Measurements from ENCODE around the gene ZMYND8. TPM values are rescaled to one million over a fixed set of nuclear protein-coding genes. Genes with fewer than 3 reads are reported as not detected.

ZMYND8 gene
- total RNA-seq, 1 experiment from 2014 or later = 50.7 TPM

DNA sequence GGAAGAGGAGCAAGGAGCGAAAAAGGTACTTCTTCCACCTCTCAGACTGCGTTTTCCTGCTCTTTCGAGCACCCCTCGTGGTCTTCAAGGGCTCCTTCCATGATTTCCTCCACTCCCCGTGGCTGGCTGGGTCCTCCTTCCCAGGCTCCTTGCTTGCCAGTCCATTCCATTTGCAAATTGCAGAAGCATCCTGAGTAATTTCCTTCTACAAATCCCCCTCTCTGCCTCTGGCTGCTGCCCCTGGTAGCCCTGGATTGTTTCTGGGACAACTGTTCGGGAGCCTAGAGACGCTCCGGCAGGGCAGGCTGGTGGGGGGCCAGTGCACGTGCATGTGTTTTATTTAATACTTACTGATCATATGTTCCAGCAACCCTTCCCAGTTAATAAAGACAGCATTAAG is 173.1 kb downstream of the ZMYND8 start:
- ATAC-seq = no peak
- TF ChIP-seq TCF7L2 (IDR thresholded peaks at IDR 0.05; ENCODE audit: low read depth, low read length) (no peak), POLR2AphosphoS5 (IDR thresholded peaks at IDR 0.05; ENCODE audit: low read depth, low read length) (no peak), SIN3A (IDR thresholded peaks at IDR 0.05; ENCODE audit: borderline replicate concordance, insufficient read depth, low read depth, low read length) (no peak)
- TF ChIP-seq, protein P1, sequence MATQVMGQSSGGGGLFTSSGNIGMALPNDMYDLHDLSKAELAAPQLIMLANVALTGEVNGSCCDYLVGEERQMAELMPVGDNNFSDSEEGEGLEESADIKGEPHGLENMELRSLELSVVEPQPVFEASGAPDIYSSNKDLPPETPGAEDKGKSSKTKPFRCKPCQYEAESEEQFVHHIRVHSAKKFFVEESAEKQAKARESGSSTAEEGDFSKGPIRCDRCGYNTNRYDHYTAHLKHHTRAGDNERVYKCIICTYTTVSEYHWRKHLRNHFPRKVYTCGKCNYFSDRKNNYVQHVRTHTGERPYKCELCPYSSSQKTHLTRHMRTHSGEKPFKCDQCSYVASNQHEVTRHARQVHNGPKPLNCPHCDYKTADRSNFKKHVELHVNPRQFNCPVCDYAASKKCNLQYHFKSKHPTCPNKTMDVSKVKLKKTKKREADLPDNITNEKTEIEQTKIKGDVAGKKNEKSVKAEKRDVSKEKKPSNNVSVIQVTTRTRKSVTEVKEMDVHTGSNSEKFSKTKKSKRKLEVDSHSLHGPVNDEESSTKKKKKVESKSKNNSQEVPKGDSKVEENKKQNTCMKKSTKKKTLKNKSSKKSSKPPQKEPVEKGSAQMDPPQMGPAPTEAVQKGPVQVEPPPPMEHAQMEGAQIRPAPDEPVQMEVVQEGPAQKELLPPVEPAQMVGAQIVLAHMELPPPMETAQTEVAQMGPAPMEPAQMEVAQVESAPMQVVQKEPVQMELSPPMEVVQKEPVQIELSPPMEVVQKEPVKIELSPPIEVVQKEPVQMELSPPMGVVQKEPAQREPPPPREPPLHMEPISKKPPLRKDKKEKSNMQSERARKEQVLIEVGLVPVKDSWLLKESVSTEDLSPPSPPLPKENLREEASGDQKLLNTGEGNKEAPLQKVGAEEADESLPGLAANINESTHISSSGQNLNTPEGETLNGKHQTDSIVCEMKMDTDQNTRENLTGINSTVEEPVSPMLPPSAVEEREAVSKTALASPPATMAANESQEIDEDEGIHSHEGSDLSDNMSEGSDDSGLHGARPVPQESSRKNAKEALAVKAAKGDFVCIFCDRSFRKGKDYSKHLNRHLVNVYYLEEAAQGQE (IDR thresholded peaks at IDR 0.05; ENCODE audit: insufficient read depth in 1 of 2, low read depth in 2 of 2, low read length in 1 of 2) = no peak
- TF ChIP-seq, protein P2, sequence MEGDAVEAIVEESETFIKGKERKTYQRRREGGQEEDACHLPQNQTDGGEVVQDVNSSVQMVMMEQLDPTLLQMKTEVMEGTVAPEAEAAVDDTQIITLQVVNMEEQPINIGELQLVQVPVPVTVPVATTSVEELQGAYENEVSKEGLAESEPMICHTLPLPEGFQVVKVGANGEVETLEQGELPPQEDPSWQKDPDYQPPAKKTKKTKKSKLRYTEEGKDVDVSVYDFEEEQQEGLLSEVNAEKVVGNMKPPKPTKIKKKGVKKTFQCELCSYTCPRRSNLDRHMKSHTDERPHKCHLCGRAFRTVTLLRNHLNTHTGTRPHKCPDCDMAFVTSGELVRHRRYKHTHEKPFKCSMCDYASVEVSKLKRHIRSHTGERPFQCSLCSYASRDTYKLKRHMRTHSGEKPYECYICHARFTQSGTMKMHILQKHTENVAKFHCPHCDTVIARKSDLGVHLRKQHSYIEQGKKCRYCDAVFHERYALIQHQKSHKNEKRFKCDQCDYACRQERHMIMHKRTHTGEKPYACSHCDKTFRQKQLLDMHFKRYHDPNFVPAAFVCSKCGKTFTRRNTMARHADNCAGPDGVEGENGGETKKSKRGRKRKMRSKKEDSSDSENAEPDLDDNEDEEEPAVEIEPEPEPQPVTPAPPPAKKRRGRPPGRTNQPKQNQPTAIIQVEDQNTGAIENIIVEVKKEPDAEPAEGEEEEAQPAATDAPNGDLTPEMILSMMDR (IDR thresholded peaks at IDR 0.05) = no peak
- no TSS peak for BruUV-seq (replicated peaks)
- Histone ChIP-seq H3K4me1 (ENCODE audit: control insufficient read depth, insufficient read depth, low read length) (no peaks in the 10 kb centered on the region), H3K27me3 (ENCODE audit: control insufficient read depth, insufficient read depth, low read length) (no peaks in the 10 kb centered on the region), H3K27ac (ENCODE audit: low read length) (no peak overlapping the region), H3K36me3 (ENCODE audit: control insufficient read depth, insufficient read depth, low read length) (no peaks in the 10 kb centered on the region), H3K4me3 (ENCODE audit: low read depth in 2 of 2, low read length in 2 of 2) (no peak overlapping the region), H3K9me3 (ENCODE audit: control insufficient read depth, insufficient read depth, low read depth, low read length) (no peaks in the 10 kb centered on the region)
- ChIA-PET POLR2A (no interaction called here), CTCF (no interaction called here)
- DNase-seq (ENCODE audit: low read depth, low spot score) = no peak
- in situ Hi-C loops (cut with HindIII; ENCODE audit: low pct_unique_long_range_greater_than_20kb, low sequenced_read_pairs) = no loop called here
- intact Hi-C loops (cut with micrococcal nuclease; ENCODE audit: unreplicated experiment) = no loop called here

DNA sequence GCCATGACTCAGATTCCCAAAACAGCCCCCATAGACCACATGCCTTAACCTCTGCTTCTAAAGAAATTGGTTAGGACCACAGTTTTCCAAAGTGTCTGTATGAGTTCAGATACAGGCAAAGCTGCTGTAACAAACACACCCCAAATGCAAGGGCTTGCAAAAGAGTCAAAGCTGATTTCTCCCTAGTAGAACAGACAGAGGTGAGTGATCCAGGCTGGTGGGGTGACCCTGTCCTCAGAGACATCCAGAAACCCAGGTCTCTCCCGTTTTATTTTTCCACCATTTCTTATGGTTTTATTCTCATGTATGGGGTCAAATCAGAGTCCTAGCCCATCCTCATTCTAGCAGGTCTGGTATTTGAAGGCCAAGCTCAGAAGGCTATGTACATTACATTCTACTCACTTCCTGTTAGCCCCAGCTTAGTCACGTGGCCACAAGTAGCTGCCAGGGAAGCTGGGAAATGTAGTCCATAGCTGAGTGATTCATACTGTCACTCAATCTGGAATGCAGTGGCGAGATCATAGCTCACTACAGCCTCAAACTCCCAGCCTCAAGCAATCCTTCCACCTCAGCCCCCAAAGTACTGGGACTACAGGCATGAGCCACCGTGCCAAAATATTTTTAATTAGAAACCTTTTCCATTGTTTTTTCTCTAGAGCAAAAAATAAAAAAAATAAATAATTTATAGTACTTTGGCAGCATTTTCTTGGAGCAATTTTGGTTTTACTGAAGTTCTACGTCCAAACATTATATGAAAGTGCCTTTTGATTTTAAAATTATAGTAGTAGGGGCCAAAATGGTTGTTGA is 175.2 kb downstream of the ZMYND8 start:
- in situ Hi-C loops (cut with HindIII; ENCODE audit: low pct_unique_long_range_greater_than_20kb, low sequenced_read_pairs) = no loop called here
- no peaks in the 10 kb centered on the region for H3K4me1 ChIP-seq (ENCODE audit: control insufficient read depth, insufficient read depth, low read length)
- BruUV-seq (replicated peaks) = no TSS peak
- ATAC-seq = peak; percentile 89
- no peak overlapping the region for H3K4me3 ChIP-seq (ENCODE audit: low read depth in 2 of 2, low read length in 2 of 2)
- intact Hi-C loops (cut with micrococcal nuclease; ENCODE audit: unreplicated experiment) = no loop called here
- no peaks in the 10 kb centered on the region for H3K27me3 ChIP-seq (ENCODE audit: control insufficient read depth, insufficient read depth, low read length)
- H3K9me3 ChIP-seq (ENCODE audit: control insufficient read depth, insufficient read depth, low read depth, low read length) = no peaks in the 10 kb centered on the region
- H3K36me3 ChIP-seq (ENCODE audit: control insufficient read depth, insufficient read depth, low read length) = no peaks in the 10 kb centered on the region
- ChIA-PET CTCF (interaction anchor here (0.6 kb wide), 1 partner anchor 619 kb away, joined by 3 read pairs; no protein-coding TSS in a partner anchor), POLR2A (no interaction called here)
- DNase-seq (ENCODE audit: low read depth, low spot score) = no peak
- no peak overlapping the region for H3K27ac ChIP-seq (ENCODE audit: low read length)
- TF ChIP-seq, protein P2 (IDR thresholded peaks at IDR 0.05) = no peak
- TF ChIP-seq, protein P1 (IDR thresholded peaks at IDR 0.05; ENCODE audit: insufficient read depth in 1 of 2, low read depth in 2 of 2, low read length in 1 of 2) = no peak
- TF ChIP-seq POLR2AphosphoS5 (IDR thresholded peaks at IDR 0.05; ENCODE audit: low read depth, low read length) (no peak), SIN3A (IDR thresholded peaks at IDR 0.05; ENCODE audit: borderline replicate concordance, insufficient read depth, low read depth, low read length) (no peak)

All from Panc1 (cell line).